Ascending aorta (tissue), 2 donors: Measurements from ENCODE around the gene DCTPP1. TPM values are rescaled to one million over a fixed set of nuclear protein-coding genes. Genes with fewer than 3 reads are reported as not detected.
"Not testable (repeated sequence)": the region's sequence is repeated elsewhere in the genome, so short reads cannot be mapped to it uniquely, and the experiment has no call there.

Source experiments
- DNase-seq, 2 donors: peaks; one replicate each; pipeline ENCODE4 v3.0.0-alpha.2; 2019; ENCODE audit warnings: low spot score in 2 of 2
- H3K27ac ChIP-seq, 2 donors: fragments of 200-600 bp; sonication (generic); one replicate each; pipeline ENCODE4 v1.5.1; 2016 to 2017; ENCODE audit warnings: mild to moderate bottlenecking in 1 of 2
- H3K27me3 ChIP-seq: fragments of 200-600 bp; sonication (generic); one replicate; pipeline ENCODE4 v1.5.1; 2017
- H3K36me3 ChIP-seq, 2 donors: fragments of 200-600 bp; sonication (generic); one replicate each; pipeline ENCODE4 v1.5.1; 2016
- H3K4me1 ChIP-seq, 2 donors: fragments of 200-600 bp; sonication (generic); one replicate each; pipeline ENCODE4 v1.5.1; 2016 to 2017; ENCODE audit warnings: mild to moderate bottlenecking in 1 of 2
- H3K4me3 ChIP-seq, 2 donors: fragments of 200-600 bp; sonication (generic); one replicate each; pipeline ENCODE4 v1.5.1; 2016 to 2017; ENCODE audit warnings: mild to moderate bottlenecking in 1 of 2
- H3K9me3 ChIP-seq, 2 donors: fragments of 200-600 bp; sonication (generic); one replicate each; pipeline ENCODE4 v1.5.1; 2016
- CTCF ChIP-seq, 3 experiments: fragments of 200-600 bp in 2 of 3; fragments of 450-650 bp in 1 of 3; sonication (generic) in 2 of 3; IDR thresholded peaks; one replicate each; pipeline ENCODE4 v1.5.1; 2016 to 2019; ENCODE audit warnings: antibody characterized with exemption in 3 of 3, mild to moderate bottlenecking in 1 of 3, moderate library complexity in 1 of 3
- intact Hi-C: fragments of 100-400 bp; cut with DNase I; formaldehyde crosslinking; loops from one replicate; pipeline ENCODE4 v1.15.1; 2023
- total RNA-seq: library from RNA; depleted of rRNA; stranded (reverse); fragments of >200 nt; gene quantifications from one replicate; pipeline ENCODE4 v1.1.0, GENCODE V29; 2016

Gene DCTPP1
- total RNA-seq, 1 donor from 2014 or later: 7.2 TPM

GRCh38 chr16:30473231-30474073, 43.6 kb upstream of the DCTPP1 start:
- TF ChIP-seq CTCF (IDR thresholded peaks at IDR 0.05): no peak
- H3K36me3 ChIP-seq: no peaks in the 10 kb centered on the region
- no peak for DNase-seq
- intact Hi-C loops: no loop called here
- H3K4me1 ChIP-seq: peaks cover 0 to 6% of the 10 kb centered on the region in 2 donors
- H3K27me3 ChIP-seq: no peaks in the 10 kb centered on the region
- no peak overlapping the region for H3K27ac ChIP-seq
- no peaks in the 10 kb centered on the region for H3K9me3 ChIP-seq
- no peak overlapping the region for H3K4me3 ChIP-seq

- Histone ChIP-seq H3K4me1 (peaks cover 0 to 6% of the 10 kb centered on the region in 2 donors), H3K9me3 (no peaks in the 10 kb centered on the region), H3K36me3 (no peaks in the 10 kb centered on the region), H3K27ac (no peak within 1 kb of the TSS), H3K27me3 (no peaks in the 10 kb centered on the region), H3K4me3 (no peak within 1 kb of the TSS)
- intact Hi-C loops: no loop called here
- peak; percentile 38 to 68 for DNase-seq
- TF ChIP-seq CTCF (IDR thresholded peaks at IDR 0.05): no peak
Observed at GRCh38 chr16:30472328-30472942, 42.6 kb upstream of the DCTPP1 start, which contains the start of gene ITGAL. TSS of gene ITGAL (plus strand) at chr16:30472742. CDS start at chr16:30472838, 96 bp downstream.

- Histone ChIP-seq H3K27ac (no peak overlapping the region), H3K4me1 (peaks cover 0 to 6% of the 10 kb centered on the region in 2 donors), H3K4me3 (no peak overlapping the region), H3K27me3 (no peaks in the 10 kb centered on the region), H3K36me3 (no peaks in the 10 kb centered on the region), H3K9me3 (no peaks in the 10 kb centered on the region)
- DNase-seq: no peak
- intact Hi-C loops: no loop called here
- TF ChIP-seq CTCF (IDR thresholded peaks at IDR 0.05): no peak
Observed at GRCh38 chr16:30470632-30470995, 40.8 kb upstream of the DCTPP1 start.

GRCh38 chr16:30470170-30470512, 40.3 kb upstream of the DCTPP1 start:
- Histone ChIP-seq H3K4me3 (no peak overlapping the region), H3K36me3 (no peaks in the 10 kb centered on the region), H3K4me1 (peaks cover 0 to 6% of the 10 kb centered on the region in 2 donors), H3K9me3 (no peaks in the 10 kb centered on the region), H3K27ac (no peak overlapping the region), H3K27me3 (no peaks in the 10 kb centered on the region)
- TF ChIP-seq CTCF (IDR thresholded peaks at IDR 0.05): no peak
- intact Hi-C loops: no loop called here
- DNase-seq: no peak

GRCh38 chr16:30464078-30464477, 34.2 kb upstream of the DCTPP1 start:
- intact Hi-C loops: no loop called here
- no peak for DNase-seq

GRCh38 chr16:30461426-30461825, 31.6 kb upstream of the DCTPP1 start:
- H3K27me3 ChIP-seq, H3K27ac ChIP-seq, H3K4me1 ChIP-seq, H3K36me3 ChIP-seq, H3K9me3 ChIP-seq, H3K4me3 ChIP-seq, intact Hi-C loops, DNase-seq: not testable (repeated sequence)

More at GRCh38 chr16:30464078-30464477, 34.2 kb upstream of the DCTPP1 start:
- no peaks in the 10 kb centered on the region for H3K27me3 ChIP-seq
- no peak overlapping the region for H3K4me3 ChIP-seq
- no peaks in the 10 kb centered on the region for H3K4me1 ChIP-seq
- no peak for TF ChIP-seq CTCF (IDR thresholded peaks at IDR 0.05)
- H3K36me3 ChIP-seq: no peaks in the 10 kb centered on the region
- H3K27ac ChIP-seq: no peak overlapping the region
- no peaks in the 10 kb centered on the region for H3K9me3 ChIP-seq
